HG03460 (cell line): ENCODE measurements around the gene TCHP.
"Not testable (repeated sequence)": the region's sequence is repeated elsewhere in the genome, so short reads cannot be mapped to it uniquely, and the experiment has no call there.

ENCODE experiments used
- ATAC-seq: cut with Tn5 transposase; IDR thresholded peaks from one replicate; pipeline ENCODE4 v1.9.1; 2021; ENCODE audit not compliant: unreplicated experiment

The TCHP gene

GRCh38 chr12:109910254-109910968, 10.3 kb downstream of the TCHP start:
- ATAC-seq, result no peak

GRCh38 chr12:109910969-109911348, 10.9 kb downstream of the TCHP start:
- ATAC-seq, result no peak

DNA sequence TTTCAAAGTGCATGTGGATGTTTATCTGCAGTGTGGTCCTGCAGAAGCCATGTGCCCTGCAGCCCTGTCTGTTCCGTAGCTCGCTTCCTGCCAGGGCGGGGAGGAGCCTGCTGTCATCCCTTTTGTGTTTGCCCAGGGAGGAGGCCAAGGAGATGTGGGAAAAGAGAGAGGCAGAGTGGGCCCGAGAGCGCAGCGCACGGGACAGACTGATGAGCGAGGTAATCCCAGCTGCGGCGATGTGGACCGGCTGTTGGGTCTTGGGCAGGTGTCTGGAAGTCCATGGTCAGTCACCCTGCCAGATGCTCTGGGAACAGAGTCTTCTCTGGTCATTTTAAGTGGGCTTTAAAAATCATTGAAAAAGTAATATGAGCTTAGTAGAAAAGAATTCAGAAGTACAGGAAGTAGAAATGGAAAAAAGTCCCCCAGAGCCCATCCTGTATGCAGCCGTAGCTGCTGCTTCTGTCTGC, 12.8 kb downstream of the TCHP start:
- ATAC-seq, result no peak

GRCh38 chr12:109914461-109914860, 14.4 kb downstream of the TCHP start:
- no peak for ATAC-seq

- no peak for ATAC-seq
Measured at GRCh38 chr12:109915171-109916040, 15.3 kb downstream of the TCHP start.

GRCh38 chr12:109916045-109916444, 16.0 kb downstream of the TCHP start:
- ATAC-seq, result no peak

DNA sequence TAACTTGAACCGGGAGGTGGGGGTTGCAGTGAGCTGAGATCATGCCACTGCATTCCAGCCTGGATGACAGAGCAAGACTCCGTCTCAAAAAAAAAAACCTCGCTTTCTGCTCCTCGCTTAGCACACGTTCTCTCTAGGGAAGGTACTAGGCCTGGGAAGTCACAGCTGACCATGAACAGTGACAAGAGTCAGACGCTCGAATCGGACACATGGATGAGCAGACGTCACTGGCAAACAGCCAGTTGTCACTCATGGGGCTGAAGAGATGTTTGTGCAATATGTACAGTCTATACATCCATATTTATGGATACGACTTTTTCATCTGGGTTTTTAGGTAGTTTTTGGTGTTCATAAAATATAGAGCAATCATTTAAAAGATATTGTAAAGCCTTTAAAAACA, 19.4 kb downstream of the TCHP start:
- no peak for ATAC-seq

DNA sequence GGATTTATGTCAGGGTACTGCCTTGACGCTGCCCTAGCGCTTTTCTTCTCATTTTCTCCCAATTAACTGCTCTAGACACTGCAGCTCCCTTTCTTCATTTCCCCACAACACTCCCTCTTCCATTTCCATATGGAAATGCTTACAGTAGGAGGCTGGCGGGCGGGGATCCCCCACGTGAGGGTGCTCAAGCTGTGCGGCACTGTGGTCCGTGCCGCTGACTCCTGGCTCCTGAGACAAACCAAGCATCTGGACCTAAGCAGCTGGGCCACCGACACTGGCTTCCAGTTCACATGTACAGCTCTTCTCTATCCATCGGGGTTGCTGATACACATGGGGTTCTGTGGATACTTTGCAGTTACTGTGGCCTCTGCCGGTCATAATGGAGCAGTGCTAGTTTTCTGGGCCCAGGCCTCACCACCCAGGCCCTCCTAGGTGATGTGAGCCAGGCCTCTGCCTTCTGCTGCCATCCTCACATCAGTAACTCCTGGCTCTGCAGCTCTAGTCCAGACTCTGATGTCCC, 20.2 kb downstream of the TCHP start:
- ATAC-seq, result no peak

- no peak for ATAC-seq
Measured at GRCh38 chr12:109921982-109922381, 21.9 kb downstream of the TCHP start.

DNA sequence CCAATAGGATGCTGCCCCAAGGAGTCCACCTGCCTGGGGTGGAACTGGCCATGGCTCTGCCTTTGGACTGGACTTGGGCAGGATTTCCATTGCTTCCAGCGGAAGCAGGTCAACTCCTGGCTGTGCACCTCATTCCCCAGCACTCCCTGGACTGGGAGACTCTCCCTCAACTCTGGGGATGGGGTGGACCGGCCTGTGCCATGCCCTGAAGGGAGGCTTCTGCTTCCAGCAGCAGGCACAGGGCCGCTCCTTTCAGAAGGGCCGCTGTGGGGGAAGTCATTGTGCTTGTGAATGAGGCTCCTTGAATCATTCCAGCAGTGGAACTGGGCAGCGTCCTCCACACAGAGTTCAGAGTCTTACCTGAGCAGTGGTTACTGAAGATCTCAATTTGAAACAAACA, 23.0 kb downstream of the TCHP start:
- no peak for ATAC-seq

- no peak for ATAC-seq
Measured at GRCh38 chr12:109923481-109924245, 23.6 kb downstream of the TCHP start.

DNA sequence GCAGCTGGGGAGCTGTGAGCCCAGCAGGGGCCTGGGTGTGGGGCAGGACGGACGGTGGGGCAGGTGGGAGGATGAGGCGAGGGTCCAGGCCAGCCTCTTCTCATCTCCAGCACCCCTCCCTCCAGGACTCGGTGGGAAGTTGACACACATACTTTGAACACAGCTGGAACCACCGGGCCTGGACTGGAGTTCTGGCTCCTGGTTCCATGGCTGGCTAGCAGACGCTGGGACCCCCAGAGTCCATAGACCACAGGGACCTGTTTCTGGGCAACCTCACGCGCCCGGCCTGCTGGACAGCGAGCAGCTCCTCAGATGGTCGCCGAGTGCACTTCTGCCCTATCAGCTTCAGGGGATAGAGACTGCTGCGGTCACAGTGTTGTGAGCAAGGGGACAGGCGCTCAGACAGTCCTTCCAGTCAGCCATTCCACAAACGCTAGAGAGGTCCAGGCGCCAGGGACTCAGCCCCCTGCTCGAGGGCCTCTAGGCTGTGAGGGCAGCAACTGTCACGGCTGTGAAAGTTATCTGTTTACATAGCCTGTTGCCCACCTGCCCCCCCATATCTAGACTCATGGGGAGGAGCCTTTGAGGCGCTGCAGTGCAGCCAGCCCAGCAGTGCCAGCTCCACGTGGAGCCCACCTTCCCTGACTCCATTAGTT, 25.2 kb downstream of the TCHP start:
- ATAC-seq, result no peak

GRCh38 chr12:109926016-109926415, 25.9 kb downstream of the TCHP start:
- no peak for ATAC-seq

- ATAC-seq, result no peak
Measured at GRCh38 chr12:109926488-109927210, 26.6 kb downstream of the TCHP start.

- no peak for ATAC-seq
Measured at GRCh38 chr12:109927622-109928021, 27.5 kb downstream of the TCHP start.

- ATAC-seq, result no peak
Measured at GRCh38 chr12:109928058-109928656, 28.1 kb downstream of the TCHP start.

DNA sequence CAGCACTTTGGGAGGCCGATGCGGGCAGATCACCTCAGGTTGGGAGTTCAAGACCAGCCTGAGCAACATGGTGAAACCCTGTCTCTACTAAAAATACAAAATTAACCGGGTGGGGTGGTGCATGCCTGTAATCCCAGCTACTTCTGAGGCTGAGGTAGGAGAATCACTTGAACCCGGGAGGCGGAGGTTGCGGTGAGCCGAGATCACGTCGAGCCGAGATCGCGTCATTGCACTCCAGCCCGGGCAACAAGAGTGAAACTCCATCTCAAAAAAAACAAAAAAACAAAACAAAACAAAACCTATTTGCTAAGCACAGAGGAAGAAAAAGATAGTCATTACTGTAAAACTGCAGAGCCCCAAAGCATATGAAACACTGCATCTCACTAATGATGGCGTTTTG, 29.3 kb downstream of the TCHP start:
- not testable (repeated sequence) for ATAC-seq

DNA sequence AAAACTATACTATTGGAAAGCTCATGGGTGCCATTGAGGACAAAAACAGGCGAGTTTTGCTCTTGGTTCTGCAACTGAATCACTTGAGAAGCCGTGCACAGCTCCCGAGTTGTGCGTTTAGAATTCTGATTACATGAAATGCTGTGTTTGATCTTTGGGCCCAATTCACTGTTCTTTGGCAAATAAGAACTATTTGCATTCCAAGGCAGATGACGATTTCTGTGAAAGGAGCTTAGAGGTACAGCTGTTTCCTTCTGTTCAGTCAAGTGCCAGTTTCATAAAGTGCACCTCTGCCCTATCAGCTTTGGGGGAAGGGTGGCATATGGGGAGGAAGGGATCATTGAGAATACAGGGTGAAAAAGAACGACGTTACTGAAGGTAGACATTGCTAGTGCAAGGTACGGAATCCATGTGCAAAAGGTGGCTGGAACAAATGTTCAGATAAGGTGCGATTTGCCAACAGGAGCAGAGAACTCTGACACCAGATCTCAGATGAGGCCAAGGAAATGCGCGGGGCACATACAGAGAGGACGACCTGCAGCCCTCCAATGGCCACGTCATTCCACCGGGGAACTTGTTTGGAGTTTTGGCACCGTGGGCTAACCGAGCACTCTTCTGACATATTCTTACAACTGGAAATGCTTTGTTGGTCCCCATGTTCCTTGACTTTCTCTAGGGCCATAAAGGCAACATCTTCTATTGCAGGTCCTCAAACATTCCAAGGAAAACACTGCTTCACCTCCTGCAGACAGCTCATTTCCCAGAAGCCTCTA, 30.1 kb downstream of the TCHP start:
- no peak for ATAC-seq

GRCh38 chr12:109931143-109931542, 31.1 kb downstream of the TCHP start:
- no peak for ATAC-seq
